ENCODE measurements around the gene ZCWPW1.
"Not testable (repeated sequence)": the region's sequence is repeated elsewhere in the genome, so short reads cannot be mapped to it uniquely, and the experiment has no call there.

Gene ZCWPW1

DNA sequence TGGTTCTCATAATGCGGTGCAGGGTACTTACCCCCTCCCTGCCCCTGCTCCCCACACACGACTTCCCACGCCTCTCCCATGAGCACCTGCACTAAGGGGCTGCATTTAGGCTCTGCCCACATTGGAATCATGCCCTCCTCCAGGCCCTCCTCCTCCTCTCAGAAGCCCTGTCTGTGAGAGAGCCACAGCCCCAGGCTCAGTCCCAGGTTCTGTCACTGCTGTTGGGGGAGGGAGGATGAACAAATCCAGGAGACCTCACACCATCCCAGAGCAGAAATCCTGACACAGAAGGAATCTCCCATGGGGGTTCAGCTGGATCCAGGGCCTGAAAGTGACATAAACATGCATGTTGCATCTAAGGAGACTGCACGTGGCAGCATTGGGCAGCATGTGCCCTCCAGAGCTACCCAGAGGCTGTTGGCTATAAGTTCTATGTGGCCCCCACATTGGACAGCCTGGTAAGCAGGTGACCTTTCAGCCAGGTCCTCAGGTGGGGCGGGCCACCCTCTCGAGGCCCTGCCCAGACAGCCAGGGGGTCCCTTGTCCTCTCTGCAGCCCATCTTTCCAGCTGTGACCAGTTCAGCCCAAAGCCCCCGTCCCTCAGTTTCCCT, 56.8 kb downstream of the ZCWPW1 start:
- DNase-seq = no peak

DNA sequence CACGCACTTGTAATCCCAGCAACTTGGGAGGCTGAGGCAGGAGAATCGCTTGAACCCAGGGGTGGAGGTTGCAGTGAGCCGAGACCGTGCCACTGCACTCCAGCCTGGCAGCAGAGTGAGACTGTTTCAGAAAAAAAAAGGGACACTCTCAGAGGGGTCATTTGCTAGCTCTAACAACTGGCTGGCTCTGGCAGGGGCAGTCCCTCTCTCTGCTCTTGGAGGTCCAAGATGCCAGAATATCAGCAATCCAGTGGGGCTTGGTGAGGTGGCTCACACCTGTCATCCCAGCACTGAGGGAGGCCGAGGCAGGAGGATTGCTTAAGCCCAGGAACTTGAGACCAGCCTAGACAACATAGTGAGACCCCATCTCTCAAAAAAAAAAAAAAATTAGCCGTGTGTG, 57.8 kb downstream of the ZCWPW1 start:
- no peak for DNase-seq

DNA sequence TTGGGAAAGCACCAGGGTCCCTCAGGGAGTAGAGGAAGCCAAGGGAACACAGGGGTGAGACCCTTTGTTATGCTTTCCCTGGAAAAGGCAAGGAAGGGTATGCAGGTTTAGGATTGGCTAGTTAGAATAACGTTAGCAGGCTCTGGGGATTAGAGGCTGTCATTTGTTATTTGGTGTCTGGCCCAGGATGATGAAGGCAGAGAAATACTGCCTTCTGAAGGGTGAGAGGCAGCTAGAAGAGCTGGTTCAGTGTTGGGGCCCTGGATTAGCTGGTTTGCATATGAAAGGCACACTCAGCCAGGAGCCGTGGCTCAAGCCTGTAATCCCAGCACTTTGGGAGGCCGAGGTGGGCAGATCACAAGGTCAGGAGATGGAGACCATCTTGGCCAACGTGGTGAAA, 58.2 kb downstream of the ZCWPW1 start:
- no peak for DNase-seq

DNA sequence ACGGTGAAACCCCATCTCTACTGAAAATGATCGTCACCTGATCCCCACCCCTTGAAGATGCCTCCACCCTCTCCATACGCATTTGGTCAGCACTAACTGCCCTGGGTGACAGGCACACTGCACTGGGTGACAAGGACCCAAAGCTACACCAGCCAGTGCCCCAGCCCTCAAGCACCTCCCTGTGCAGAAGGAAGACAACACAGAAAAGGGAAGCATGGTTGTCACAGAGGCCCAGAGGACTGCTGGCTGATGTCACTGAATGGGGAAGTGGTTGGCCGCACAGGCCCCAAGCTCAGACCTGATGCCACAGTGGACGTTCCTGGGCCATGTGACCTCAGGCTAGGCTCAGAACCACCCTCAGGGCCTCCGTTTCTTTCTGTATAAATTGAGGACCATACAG, 59.4 kb downstream of the ZCWPW1 start:
- DNase-seq = no peak

DNA sequence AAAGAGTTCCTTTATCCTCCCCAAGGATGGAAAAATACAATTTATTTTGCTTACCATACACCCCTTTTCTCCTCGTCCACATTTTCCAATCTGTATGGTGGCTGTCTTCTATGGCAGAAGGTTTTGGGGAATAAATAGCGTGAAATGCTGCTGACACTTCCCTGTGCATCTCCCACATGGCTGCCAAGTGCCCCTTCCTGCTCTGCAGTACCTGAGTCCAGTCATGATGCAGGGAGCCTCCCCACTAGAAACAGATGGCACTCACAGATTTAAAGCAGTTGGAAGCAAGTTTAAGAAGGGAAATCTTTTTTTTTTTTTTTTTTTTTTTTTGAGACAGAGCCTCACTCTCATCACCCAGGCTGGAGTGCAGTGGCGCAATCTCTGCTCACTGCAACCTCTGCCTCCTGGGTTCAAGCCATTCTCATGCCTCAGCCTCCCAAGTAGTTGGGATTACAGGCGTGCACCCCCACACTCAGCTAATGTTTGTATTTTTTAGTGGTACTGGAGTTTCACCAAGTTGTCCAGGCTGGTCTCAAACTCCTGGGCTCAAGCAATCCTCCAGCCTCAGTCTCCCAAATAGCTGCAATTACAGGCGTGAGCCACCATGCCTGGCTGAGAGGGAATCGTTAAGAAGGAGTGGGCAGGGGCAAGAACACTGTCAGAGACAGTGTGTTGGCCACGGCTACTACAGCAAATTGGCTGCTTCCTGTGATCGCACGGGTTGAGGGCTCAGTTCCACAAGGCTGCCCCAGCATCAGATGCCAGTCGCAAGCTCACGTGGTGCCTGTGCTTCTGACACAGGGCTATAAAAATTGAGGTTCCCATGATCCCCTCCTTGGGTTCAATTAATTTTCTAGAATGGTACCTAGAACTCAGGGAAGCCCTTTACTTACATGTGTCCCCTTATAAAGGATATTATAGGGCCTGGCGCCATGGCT, 60.6 kb downstream of the ZCWPW1 start:
- DNase-seq = no peak

DNA sequence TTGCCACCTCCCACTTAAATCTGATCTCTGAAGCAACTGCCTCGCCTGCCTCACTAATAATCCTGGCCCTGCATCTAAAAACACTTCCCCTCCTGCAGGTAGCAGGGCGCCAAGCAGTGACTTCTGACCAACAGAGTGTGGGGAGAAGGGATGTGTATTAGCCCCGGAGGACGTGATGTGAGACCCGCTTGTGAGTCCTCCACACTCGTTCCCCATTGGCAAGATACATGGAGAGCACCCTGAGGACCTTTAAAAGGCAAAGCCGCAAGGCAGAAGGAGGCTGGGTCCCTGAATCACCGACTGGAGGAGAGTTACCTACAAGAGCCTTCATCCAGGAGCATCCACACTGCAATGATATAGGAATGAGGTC, 61.3 kb downstream of the ZCWPW1 start:
- no peak for DNase-seq

DNA sequence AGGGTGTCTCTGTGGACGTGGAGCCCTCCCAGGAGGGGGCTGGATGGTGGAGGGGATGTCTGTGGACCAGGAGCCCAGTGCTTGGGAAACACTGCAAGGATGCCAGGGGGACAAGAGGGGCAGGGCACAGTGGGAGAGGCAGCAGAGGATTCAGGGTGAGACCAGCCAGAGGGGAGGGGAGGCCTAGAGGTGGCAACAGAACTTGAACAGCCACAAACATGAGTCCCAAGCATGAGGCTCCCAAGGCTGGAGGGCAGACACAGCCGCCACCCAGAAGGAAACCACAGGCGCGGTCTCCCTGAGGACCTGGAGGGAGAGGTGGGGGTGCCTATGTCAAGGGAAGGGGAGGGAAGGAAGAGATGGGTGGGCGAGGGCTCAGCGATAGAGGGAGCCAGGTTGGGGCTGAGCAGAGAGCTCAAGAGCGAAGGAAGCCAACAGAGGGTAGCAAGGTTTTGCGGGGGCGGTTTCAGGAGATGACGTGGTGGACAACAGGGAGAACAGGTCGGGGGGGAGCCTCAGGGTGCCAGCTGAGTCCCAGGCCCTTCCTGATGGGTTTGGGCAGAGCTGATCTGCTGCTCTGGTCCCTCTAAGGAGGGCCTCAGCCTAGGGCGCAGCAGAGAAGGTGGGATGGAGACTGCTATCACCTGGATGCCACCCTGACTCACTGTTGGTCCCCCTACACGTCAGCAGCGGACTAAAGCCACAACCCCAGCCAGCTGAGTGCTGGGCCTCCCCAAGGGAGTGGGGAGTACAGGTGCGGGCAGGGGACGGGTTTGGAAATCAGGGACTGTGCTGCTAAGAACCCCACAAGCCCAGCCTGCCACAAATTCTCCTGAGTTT, 61.9 kb downstream of the ZCWPW1 start:
- no peak for DNase-seq

DNA sequence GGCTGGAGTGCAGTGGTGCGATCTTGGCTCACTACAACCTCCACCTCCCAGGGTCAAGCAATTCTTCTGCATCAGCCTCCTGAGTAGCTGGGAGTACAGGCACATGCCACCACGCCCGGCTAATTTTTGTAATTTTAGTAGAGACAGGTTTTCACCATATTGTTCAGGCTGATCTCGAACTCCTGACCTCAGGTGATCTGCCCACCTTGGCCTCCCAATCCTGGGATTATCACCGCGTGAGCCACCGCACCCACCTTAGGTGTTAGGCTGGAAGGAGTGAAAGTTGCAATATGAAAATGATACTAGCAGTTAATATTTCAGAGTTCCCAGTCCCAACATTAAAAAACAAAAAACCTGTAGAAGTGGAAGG, 62.5 kb downstream of the ZCWPW1 start:
- DNase-seq = not testable (repeated sequence)

DNA sequence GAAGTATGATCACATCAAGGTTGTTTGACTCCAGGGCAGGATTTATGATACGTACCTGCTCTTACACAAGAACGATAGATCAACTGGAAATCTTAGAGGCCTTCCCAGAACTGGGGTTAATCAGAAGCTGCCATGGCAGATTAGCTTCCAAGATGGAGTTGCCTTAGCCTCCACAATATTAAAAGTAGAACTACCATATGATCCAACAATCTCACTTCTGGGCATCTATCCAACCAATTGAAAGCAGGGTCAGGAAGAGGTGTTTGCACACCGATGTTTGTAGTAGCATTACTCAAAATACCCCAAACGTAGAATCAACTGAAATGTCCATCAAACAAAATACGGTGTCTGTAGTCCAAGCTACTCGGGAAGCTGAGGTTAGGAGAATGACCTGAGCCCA, 64.0 kb downstream of the ZCWPW1 start:
- no peak for DNase-seq

DNA sequence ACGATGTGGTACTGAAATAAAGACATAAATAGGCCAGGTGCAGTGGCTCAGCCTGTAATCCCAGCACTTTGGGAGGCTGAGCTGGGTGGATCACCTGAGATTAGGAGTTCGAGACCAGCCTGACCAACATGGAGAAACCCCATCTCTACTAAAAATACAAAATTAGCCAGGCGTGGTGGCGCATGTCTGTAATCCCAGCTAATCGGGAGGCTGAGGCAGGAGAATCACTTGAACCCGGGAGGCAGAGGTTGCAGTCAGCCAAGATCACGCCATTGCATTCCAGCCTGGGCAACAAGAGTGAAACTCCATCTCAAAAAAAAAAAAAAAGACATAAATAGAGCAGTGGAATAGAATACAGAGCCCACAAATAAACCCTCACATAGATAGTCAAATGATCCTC, 64.7 kb downstream of the ZCWPW1 start:
- not testable (repeated sequence) for DNase-seq

DNA sequence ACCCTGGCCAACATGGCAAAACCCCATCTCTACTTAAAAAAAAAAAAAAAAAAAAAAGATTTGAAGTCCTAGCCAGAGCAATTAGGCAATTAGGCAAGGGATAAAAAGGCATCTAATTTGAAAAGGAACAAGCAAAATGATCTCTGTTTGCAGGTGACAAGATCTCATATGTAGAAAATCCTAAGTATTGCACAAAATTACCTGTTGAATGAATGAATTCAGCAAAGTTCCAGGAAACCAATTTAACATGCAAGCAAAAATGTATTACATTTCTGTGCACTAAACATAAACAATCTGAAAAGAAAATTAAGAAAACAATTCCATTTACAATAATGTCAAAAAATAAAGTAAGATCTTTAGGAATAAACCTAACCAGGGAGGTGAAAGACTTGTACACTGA, 65.4 kb downstream of the ZCWPW1 start:
- no peak for DNase-seq

DNA sequence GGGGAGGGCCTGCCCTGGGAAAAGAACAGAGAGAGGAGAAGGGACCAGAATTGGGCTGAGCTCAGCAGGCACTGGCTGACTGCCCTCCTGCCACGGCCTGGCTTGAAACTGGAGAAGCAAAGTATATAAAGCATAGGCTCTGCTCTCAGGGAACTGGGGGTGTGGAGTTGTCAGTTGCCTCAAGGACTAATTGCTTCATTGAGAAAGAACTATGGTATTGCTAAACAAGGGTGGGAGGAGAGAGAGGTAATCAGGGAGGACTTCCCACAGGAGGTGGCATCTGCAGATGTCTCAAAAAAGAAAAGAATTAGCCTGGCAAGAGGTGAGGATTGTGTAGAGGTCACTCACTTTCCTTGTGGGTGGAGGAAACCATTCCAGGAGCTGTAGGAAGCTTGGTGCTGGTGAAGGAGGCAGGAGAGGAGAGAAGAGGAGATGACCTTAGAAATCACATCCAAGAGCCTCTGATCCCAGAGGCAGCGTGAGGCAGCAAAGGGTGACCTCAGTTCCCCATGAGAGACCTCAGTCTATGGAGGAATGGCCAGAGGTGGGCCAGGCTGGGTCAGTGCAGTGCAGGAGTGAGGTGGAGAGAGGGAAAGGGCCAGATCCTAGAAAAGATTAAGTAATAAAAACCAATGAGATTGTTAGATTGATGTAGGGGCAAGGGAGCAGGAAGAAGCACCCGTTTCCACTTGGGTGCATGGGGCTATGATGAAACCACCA, 68.2 kb downstream of the ZCWPW1 start:
- DNase-seq = no peak

DNA sequence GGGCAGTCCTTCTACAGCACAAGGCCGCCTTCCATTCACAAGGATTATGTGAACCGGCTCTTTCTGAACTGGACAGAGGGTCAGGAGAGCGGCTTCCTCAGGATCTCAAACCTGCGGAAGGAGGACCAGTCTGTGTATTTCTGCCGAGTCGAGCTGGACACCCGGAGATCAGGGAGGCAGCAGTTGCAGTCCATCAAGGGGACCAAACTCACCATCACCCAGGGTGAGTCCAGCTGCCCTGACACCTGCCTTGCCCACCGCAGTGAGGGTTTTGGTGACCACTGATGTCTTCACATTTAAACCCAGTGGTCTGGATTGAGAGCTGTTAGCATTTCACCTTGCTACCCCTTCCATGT, 69.7 kb downstream of the ZCWPW1 start:
- DNase-seq = no peak

DNA sequence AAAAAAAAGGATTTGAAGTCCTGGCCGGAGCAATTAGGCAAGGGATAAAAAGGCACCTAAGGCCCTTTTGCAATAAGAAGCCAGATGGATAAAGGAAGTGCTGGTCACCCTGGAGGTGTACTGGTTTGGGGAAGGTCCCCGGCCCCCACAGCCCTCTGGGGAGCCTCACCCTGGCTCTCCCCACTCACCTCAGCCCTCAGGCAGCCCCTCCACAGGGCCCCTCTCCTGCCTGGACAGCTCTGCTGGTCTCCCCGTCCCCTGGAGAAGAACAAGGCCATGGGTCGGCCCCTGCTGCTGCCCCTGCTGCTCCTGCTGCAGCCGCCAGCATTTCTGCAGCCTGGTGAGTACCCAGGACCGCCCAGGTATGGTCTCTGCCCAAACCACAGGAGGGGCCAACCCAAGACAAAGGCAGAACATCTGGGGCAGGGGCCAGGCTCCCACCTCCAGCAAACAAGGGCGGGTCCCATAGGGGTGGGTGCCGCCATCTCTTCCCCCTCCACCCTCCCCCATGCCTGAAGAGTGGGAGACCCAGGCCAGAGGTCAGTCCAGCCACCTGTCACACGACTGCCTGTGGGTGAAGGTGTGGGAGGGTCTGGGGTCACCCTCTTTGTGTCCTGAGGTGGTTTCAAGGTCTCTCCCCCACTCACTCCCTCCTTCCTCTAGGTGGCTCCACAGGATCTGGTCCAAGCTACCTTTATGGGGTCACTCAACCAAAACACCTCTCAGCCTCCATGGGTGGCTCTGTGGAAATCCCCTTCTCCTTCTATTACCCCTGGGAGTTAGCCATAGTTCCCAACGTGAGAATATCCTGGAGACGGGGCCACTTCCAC, 70.3 kb downstream of the ZCWPW1 start, which contains the start of gene PILRB:
TSS of gene PILRB (plus strand) at position 91 of the 830 bp plus-strand sequence. CDS start at position 277, 186 bp downstream.
- no peak for DNase-seq

DNA sequence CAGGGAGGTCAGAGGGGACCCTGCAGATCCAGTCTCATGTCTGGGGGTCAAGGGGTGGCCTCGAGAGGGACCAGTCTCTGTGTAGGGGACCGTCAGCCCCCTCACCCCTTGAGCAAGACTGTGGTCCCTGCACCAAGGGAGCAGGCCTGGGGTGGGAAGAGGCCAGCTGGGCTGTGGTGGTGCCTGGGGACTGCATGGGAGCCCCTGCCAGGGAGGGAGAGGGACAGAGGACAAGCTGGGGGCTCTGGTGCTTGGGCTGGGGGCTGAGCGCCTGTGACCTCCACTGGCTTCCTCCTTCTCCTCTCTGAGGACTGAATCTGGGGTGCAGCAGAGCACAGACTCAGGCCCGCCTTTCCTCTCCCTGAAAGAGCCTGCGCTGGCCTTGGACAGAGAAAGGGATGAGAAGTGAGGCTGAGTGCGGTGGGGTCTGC, 71.4 kb downstream of the ZCWPW1 start:
- no peak for DNase-seq

DNA sequence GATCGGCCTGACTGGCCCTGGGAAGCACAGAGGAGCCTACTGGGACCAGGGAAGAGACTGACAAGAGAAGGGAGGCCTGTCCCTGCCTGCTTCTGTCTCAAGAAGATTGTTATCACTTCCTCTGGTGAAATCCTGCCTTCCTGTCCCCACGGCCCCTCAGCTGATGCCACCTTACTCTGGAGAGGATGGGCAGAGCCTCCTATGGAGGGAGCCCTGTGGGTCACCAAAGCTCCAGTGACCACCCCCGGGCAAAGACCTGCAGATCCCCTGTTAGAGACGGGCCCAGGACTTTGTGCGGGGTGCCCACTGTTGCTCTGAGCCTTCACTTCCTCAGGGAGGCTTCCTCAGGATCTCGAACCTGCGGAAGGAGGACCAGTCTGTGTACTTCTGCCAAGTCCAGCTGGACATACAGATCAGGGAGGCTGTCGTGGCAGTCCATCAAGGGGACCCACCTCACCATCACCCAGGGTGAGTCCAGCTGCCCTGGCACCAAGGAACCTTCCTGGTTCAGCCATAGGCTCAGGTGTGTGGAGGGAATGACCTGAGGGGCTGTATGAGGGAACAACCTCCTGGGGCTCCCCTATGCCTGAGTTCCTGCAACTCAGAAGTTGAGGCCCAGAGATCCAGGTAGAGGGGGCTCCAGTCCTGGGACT, 72.0 kb downstream of the ZCWPW1 start:
- DNase-seq = no peak

DNA sequence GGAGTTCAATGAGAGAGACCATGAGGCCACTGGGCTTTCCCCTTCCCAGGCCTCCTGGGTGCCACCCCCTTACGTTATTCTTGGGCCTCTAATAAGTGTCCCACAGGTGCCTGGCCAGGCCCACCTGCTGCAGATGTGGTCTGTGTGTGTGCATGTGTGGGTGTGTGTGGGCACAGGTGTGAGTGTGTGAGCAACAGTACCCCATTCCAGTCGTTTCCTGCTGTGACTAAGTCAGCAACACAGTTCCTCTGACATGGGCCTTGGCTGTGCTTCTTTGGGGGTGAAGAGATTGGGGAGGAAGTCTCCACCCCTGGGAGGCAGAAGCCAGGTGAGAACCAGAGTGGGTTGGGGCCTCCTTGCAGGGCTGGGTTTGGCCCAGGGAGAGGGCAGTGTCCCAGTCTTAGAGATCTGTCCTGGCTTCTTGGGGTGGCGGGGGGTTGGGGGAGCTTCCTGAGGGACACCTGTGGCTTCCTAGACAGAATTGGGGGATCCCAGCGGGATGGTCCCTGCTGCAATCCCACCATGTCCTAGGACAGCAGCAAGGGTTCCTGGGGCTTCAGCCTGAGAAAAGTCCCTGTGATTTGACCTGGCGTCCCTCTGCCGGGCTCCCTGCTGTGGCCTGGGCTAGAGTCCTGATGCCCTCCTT, 74.7 kb downstream of the ZCWPW1 start:
- no peak for DNase-seq

DNA sequence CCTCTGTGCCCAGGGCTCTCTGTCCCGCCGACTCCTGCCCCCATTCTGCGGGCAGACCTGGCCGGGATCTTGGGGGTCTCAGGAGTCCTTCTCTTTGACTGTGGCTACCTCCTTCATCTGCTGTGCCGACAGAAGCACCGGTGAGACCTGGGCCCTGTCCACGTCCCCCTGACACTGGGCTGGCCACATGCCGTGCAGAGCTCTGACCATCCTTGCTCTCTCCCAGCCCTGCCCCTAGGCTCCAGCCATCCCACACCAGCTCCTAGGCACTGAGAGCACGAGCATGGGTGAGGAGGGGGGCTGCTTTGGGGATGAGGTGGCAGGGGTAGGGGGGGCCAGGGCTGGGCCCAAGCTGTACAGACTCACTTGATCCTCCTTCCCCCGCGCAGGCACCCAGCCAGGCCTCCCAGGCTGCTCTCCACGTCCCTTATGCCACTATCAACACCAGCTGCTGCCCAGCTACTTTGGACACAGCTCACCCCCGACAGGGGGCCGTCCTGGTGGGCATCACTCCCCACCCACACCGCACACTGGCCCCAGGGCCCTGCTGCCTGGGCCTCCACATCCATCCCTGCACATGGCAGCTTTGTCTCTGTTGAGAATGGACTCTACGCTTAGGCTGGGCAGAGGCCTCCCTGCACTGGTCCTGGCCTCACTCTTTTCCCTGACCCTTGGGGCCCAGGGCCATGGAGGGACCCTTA, 75.4 kb downstream of the ZCWPW1 start:
- DNase-seq = no peak

DNA sequence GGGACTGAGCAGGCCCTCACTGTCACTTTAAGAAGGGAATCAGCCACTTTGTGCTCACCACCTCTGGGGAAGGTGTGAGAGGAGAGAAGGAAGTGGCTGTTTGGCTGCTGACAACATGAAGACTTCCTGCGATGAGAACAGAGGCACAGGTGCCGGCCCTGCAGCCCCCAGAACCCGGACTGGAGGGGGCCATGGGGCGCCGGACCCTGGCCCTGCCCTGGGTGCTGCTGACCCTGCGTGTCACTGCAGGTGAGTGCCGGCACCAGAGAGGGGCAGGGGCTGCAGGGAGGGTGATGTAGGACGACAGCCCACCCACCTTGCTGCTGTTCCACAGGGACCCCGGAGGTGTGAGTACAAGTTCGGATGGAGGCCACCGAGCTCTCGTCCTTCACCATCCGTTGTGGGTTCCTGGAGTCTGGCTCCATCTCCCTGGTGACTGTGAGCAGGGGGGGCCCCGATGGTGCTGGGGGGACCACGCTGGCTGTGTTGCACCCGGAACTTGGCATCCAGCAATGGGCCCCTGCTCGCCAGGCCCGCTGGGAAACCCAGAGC, 76.2 kb downstream of the ZCWPW1 start:
- not testable (repeated sequence) for DNase-seq

DNA sequence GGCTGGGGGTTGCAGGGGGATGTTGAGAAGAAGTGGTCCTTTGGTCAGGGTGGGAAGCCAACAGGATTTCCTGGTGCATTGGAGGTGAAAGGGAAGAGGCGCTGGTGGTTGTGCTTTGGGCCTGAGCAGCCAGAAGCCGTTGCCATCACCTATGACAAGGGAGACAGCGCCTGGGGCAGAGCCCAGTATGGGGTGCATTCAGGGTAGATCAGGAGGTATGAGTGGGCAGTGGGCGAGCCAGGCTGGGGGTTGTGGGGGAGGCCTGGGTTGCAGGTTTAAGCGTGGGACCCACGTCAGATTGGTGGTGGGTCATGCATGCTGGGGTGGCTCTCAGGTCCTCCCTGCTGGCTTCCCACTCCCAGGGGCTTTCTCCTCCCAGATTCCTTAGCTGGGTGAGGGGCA, 76.8 kb downstream of the ZCWPW1 start:
- DNase-seq = no peak
